ENCODE measurements around the gene CCDC3. TPM values are rescaled to one million over a fixed set of nuclear protein-coding genes. Genes with fewer than 3 reads are reported as not detected.

CCDC3 gene
- total RNA-seq, 1 donor = 0.43 TPM

- peak overlapping the region; percentile 18 for H3K4me3 ChIP-seq (ENCODE audit: low read depth, low read length)
- TF ChIP-seq CTCF (IDR thresholded peaks at IDR 0.05; ENCODE audit: insufficient read depth, low read depth, low read length) = no peak
- DNase-seq (ENCODE audit: low read depth) = peak; percentile 83
Measured at GRCh38 chr10:12960334-12960898, 41.1 kb downstream of the CCDC3 start.

- DNase-seq (ENCODE audit: low read depth) = no peak
Measured at GRCh38 chr10:12958546-12959110, 42.9 kb downstream of the CCDC3 start.

GRCh38 chr10:12957081-12957480 is 44.4 kb downstream of the CCDC3 start:
- H3K4me3 ChIP-seq (ENCODE audit: low read depth, low read length) = no peak overlapping the region
- no peak for TF ChIP-seq CTCF (IDR thresholded peaks at IDR 0.05; ENCODE audit: insufficient read depth, low read depth, low read length)
- no peak for DNase-seq (ENCODE audit: low read depth)

More at GRCh38 chr10:12958546-12959110, 42.9 kb downstream of the CCDC3 start:
- TF ChIP-seq CTCF (IDR thresholded peaks at IDR 0.05; ENCODE audit: insufficient read depth, low read depth, low read length) = no peak
- no peak overlapping the region for H3K4me3 ChIP-seq (ENCODE audit: low read depth, low read length)

GRCh38 chr10:12954866-12955265 is 46.6 kb downstream of the CCDC3 start:
- no peak for TF ChIP-seq CTCF (IDR thresholded peaks at IDR 0.05; ENCODE audit: insufficient read depth, low read depth, low read length)
- no peak for DNase-seq (ENCODE audit: low read depth)
- H3K4me3 ChIP-seq (ENCODE audit: low read depth, low read length) = no peak overlapping the region

- TF ChIP-seq CTCF (IDR thresholded peaks at IDR 0.05; ENCODE audit: insufficient read depth, low read depth, low read length) = no peak
- no peak for DNase-seq (ENCODE audit: low read depth)
- no peak overlapping the region for H3K4me3 ChIP-seq (ENCODE audit: low read depth, low read length)
Measured at GRCh38 chr10:12950583-12951128, 50.9 kb downstream of the CCDC3 start.

GRCh38 chr10:12949248-12949647 is 52.3 kb downstream of the CCDC3 start:
- no peak for DNase-seq (ENCODE audit: low read depth)
- H3K4me3 ChIP-seq (ENCODE audit: low read depth, low read length) = no peak overlapping the region

More at GRCh38 chr10:12949248-12949647, 52.3 kb downstream of the CCDC3 start:
- TF ChIP-seq CTCF (IDR thresholded peaks at IDR 0.05; ENCODE audit: insufficient read depth, low read depth, low read length) = no peak
